GM19324 (cell line): ENCODE measurements around the gene SLC41A3.

Experiments used
- ATAC-seq: cut with Tn5 transposase; IDR thresholded peaks from one replicate; pipeline ENCODE4 v1.9.1; 2021; ENCODE audit warnings: mild to moderate bottlenecking, moderate library complexity; ENCODE audit not compliant: unreplicated experiment, low FRiP score

SLC41A3 gene

DNA sequence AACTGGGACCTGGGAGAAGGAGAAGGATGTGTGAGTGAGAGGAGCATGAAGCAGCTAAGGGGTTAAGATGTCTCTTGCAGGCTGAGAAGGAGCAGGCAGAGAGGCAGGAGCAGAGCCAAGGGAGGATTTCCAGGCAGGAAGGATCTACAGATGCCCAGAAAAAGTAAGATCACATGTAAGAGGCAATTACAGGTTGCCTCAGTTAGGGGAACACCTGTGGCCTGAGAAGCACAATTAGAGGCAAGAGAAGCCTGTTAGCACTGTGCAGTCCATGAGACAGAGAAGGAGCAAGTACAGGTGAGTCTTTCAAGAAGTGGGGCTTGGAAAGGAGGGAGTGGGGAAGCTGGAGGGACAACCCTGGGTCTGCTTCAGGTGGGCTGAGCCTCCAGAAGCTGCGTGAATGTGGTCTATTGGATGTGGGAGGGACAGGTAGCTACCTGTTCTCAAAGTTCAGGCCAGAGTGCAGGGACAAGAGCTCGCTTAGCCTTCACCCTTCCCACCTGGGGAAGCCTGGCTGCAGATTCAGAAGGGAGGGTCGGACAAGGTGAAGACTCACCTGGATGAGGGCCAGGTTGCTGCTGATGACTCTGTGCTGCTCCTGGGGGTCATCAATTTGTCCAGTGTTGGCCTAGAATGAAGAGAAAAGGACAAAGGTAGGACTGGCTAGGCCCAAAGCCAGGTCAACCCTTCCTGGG is 50.7 kb downstream of the SLC41A3 start:
- ATAC-seq = no peak

DNA sequence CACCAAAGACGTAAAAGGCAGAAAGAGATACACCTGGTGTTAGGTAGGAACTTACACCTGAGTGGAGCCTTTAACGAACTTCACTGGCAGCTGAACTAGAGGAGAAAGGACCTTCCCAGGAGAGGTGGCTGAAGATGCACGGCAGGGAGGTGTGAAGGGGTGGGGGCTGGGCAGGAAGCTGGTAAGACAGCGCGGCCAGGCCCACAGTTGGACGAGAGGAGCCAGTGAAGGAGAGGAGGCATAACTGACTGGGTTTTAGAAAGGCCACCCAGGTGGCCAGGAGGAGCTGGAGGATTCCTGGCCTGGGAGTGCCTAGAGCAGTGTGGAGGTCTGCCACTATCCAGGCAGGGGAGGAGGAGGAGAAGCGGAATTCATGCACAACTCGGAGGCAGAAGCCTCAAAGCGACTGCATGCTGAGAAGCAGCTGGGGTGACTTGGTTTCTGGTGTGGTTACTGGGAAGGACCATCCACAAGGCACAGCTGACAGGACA is 51.9 kb downstream of the SLC41A3 start:
- ATAC-seq = no peak

DNA sequence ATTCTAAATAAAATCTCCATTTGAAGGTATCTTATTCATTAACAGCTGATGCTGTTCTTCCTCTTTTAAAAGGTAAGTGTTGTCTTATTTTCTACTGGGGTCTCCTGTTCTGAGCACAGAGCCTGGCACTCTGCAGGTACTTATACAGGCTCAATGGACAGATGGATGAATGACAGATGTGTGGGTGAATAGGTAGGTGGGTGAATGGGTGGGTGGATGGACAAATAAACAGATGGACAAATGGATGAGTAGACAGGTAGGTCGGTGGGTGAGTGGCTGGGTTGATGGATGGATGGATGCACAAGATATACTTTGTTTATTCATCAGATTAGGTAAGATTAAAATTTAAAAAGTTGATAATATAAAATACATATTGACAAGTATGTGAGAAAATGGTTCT is 53.5 kb downstream of the SLC41A3 start:
- ATAC-seq = no peak

DNA sequence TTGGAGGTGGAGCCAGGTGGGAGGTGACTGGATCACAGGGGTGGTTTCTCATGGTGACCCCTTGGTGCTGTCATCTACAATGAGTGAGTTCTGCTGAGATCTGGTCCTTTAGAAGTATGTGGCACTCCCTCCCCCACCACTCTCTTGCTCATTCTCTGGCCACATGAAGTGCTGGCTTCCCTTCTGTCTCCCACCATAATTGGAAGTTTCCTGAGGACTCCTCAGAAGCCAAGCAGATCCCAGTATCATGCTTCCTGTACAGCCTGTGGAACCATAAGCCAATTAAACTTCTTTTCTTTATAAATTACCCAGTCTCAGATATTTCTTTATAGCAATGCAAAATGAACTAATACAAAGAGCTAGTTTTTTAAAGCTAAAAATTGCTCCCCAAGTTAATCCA is 54.7 kb downstream of the SLC41A3 start:
- ATAC-seq = no peak

DNA sequence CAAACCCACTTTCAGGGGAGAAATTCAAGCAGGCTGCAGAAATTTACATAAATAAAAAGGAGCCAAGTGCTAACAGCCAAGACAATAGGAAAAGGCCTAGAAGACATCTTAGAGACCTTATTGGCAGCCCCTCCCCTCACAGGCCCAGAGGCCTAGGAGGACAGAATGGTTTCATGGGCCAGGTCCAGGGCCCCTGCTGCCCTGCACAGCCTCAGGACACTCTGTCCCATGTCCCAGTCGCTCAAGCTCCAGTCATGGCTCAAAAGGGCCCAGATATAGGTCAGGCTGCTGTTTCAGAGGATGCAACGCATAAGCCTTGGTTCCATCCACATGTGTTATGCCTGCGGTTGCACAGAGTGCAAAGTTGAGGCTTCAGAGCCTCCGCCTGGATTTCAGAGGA is 55.8 kb downstream of the SLC41A3 start:
- ATAC-seq = no peak

DNA sequence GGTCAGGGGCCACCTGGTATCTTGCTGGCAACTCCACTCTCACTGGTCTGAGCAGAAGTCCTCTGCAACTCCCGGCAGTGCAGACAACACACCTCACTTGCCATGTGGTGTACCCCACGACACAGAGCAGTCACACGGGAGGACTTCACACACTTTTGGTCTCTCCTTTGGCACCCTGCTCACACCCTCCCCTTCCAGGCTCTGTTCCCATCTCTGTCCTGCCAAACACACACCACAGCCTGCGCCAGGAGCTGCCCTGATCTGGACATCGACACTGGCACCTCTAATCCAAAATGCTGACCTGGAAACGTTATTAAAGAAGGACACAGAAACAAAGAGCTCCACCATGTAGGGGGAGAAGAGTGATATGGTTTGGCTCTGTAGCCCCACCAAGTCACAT is 57.2 kb downstream of the SLC41A3 start:
- no peak for ATAC-seq

DNA sequence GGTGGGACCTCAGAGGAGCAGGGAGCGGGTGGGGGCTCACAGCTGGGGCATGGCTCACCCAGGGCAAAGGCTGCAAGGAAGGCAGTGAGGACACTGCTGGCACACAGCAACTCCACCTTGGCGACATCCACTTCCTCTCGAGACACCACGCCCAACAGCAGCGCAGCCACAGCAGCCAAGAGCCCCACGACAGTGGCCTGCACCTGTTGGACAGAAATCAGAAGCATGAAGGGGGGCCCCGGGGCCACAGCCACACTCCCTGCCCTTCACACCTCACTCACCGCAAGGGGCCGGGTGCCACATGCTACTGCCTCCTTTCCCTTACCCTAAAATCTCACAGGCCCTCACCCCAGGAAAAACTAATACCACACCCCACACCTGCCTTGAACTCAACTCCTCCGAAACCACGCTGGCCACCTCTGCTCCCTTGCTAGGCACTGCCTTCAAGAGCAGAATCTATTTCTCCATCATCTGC is 57.6 kb downstream of the SLC41A3 start:
- no peak for ATAC-seq

DNA sequence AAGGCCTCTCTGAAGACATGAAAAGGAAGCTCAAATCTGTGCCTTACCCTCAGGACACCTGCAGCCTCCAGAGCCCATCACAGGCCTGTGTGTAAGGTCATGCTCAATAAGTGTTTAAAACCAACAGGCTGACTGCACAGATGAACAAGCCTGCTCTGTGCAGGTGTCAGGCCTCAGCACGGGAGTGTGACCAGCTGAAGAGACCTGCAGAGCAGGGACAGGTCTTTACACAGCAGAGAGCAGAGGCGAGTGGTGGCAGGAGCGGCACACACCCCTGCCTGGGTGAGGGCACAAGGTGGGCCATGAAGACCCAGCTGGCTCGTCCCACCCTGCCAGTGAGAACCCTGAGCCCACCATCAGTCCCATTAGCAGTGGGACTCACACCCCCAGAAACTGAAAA is 58.1 kb downstream of the SLC41A3 start:
- no peak for ATAC-seq

DNA sequence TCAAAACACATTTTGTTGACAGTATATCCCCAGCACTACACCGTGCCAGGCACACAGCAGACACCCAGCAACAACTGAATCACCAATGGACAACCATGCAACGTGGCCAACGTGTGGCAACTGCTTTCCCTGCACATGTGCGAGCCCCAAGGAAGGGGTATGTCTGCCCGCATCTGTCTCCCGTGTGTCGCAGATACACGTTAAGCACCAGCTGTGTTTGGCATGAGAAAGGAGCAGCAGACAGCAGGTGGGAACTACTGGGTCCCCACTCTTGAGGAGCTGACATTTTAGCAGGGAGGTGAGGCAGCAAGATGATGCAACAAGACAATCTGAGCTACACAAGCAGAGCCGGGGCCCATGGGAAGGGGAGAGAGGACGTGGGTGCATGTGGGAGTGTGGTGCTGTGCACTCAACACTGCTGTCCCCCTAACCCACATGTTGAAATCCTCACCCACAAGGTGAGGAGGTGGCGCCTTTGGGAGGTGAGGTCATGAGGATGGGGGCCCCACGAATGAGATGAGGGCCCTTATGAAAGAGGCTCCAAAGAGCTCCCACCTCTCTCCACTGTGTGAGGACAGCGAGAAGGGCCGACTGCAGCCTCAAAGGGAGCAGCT is 58.7 kb downstream of the SLC41A3 start:
- no peak for ATAC-seq

DNA sequence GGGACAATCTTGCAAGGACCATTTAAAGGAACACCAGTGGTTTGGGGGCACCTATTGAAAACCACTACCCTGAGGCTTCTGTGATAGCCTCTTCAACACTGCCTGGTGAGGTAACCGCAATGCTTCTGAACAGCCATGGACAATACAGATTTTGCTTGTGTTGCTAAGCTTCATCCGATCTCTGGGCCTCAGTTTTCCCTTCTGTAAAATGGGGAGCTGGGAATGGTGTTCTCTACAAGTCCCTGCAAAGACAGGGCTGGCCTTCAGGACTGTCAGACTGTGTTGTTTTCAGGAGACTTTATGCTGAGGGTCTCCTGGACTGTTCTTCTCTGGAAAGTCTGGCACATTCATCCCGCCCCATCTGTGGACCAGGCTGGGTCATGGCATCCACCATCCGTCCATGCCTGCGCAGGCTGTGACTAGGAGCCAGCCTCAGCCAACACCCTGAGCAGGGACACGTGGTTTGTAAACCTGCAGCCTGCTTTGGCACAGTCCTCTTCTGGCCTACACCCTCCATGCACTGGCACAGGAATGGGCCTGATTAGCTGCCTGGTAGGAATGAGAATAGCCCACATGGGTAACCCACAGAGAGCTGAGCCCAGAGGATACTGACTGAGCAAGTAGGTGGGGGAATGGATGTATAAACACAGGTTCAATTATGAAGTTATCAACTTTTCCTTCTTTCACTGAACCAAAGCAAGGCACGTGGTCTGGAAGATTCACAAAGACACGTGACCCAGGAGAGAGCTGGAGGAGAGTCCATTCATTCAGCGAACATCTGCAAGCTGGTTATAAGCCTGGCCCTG is 59.7 kb downstream of the SLC41A3 start:
- ATAC-seq = no peak

DNA sequence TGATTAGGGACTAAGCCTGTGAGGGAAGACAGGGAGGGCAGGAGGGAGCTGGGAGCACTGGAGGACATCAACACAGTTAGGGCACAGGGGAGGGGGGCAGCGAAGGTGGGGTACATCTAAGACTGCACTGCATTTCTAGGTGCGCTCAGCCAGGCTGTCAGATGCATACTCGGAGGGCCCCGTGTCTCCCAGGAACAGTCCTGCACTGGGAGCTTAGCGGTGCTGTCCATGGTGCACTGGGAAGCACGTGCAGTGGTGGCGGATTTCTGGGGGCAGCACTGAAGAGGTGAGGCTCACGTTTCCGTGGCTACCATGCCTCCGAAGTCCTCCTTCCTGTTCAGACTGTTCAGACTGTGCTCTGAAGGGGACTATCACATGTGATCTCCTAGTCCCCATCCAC is 60.5 kb downstream of the SLC41A3 start:
- ATAC-seq = no peak

DNA sequence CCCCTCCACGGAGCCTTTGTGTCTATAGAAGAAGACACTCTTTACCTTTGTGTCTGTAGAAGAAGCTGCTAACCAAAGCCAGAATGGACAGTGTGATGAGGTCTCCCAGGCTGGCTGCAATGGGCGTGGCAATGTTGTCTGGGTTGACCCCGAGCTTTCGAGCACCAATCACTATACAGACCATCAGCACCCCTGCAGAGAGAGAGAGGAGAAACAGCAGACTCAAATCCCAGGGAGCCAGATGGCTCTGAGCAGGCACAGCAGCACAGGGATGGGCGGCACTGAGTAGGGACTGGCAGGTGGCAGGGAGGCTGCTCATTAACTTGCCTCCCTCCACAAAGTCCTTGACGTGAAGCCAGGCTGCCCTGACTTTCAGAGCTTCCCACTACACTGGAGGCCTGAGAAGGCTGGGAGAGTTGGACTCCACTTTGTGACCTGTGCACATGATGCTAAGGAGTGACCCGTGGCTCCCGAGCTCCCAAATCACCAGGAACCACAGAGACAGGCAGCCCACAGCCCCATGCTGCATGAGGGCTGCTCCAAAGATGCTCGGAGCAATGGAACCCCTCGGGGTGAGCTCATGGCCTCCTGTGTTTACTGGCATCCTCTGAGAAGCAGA is 61.1 kb downstream of the SLC41A3 start:
- ATAC-seq = no peak

DNA sequence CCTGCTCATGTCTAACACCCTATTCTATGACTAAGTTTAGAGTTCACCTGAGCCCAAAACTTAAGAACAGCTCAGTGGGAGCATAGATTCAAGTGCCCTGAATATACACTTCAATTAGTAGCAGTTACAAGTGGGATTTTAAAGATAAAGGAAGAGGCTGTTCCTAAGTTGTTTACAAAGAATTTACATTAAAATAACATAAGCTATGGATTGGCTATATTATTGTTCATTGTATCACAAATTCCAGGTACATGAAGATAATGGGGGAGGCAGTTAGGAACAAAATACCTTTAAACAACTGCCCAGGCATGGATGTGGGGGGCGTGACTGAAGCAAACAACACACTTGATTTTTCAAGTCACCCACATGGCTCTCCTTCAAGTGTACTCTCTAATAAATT is 62.2 kb downstream of the SLC41A3 start:
- no peak for ATAC-seq

DNA sequence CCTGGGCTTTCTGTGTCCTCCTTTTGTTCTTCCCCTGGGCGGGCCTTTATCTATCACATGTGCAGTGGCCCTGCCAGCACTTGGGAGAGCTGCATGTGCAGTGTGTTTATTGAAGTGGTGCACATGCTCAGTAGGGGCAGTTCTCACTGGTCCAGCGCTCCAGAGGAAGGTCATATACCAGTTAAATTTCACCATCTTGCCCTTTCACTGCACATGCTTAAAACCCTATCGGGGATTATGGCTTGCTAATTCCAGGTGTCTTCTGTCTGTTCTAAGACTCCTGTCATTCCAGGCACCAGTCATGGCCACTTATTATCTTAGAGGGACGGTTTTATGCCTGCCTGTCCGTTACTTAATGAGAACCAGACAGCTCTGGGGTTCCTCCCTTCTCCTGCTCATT is 62.7 kb downstream of the SLC41A3 start:
- no peak for ATAC-seq

DNA sequence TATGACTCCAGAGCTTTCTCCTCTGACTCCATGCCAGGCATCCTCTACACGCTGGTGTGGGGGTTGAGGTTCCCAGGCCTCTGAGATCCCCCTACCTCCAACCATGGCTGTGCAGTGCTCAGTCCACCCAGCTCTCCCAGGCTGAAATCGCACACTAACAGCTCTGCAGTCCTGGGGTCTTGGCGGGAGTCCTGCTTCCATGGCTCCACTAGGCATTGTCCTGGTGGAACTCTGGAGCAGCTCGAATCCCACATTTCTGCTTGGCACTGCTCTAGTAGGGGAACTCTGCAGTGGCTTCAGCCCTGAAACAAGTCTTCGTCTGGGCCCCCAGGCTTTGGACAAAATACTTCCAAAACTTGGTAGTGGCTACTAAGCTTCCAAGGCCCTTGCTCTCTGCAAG is 64.2 kb downstream of the SLC41A3 start:
- no peak for ATAC-seq

DNA sequence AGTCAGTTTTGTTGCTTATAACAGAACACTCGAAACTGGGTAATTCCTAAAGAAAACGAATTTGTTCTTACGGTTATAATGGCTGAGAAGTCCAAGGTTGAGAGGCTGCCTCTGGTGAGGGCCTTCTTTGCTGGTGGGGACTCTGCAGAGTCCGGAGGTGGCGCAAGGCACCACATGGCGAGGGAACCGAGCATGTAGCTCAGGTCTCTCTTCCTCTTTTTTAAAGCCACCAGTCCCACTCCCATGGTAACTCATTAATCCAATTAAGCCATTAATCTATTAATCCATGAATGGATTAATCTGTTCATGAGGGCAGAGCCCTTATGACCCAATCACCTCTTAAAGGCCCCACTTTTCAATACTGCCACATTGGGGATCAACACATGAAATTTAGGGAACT is 64.9 kb downstream of the SLC41A3 start:
- ATAC-seq = no peak

DNA sequence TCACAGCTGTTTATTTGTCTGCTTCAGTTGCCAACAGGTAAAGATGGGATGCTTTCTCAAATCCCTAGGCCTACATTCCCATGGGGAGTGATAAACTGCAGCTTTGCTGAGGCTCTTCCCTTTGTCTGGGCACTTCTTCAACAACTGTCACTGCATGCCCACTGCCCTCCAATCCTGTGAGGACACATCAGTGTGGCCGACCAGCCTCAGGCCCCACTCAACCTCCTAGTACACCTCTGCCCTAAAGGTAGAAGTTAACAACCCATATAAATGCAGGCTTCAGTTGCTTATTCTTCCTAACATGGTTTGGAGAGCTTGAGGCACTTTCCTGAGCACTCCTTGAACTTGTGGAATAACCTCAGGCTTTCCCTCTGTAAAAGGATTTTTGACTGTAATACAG is 65.4 kb downstream of the SLC41A3 start:
- ATAC-seq = no peak

DNA sequence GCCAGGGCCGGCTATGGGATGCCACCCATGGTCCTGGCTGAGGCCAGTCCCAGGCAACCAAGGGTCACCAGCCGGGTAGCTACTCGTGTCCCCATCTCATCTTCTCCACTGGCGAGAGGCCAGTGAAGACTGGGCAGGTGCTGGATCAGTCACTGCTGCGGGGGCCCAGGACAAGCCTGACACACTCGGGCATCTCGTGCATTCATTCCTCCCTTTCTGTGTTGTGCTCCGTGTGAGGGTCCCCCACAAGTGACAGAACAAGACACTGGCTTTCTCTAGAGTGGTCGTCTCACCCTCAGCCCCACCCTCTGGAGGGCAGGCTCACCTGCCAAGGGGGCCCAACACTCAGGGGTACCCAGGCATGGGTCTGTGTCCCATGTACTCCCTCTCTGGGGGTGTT is 66.6 kb downstream of the SLC41A3 start:
- ATAC-seq = no peak

DNA sequence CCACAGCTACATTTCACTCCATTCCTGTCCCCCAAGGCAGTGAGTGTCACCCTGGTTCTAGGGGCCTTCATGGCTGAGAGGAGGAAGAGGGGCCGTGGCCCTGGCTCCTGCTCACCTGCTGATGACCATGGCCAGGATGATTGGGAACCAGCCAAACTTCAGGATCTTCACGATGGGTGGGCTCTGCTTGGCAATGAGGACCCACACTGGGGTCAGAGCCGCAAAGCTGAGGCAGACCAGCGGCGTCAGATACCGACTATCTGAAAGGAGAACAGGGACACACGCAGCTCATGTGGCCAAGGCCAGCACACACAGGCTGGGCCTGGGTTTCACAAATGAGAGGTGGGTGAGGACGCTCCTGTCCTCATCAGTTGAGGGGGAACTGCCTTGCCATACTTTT is 67.3 kb downstream of the SLC41A3 start:
- ATAC-seq = no peak

DNA sequence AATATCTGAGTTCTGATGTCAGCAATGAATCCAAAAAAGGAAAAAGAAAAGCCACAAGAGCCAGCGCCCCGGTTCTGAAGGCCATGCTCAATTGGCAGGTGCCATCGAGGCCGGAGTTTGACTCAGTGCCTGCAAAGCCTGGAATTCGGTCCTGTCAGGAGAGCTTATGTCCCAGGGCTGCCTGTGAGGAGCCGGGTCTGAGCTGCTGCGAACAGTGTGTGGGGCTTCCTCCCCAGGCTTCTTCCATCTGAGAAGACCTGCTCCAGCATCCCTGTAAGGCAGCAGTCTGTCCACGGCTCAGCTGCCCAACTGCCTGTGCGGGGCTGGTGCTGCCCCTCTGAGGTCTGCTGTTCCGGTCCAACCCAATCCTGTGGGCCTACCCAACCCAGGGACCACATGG is 68.8 kb downstream of the SLC41A3 start:
- ATAC-seq = no peak

DNA sequence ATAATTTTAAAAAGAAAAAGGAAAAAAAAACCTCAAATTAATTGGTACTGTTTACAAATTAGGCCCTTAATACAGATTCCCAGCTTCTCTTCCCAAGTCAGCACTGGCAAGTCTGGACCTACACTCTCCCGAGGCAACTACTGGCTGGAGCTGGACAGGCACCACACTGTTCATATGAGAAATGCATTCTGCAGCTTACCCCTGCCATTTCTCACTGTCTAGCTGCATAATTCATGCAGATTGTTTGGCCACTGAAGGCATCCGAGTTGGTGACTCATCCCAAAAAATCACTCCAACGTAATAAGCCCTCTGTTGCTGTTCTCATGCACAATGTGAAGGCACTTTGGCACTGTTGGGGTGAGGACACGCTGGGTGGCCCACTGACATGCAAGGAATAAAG is 69.7 kb downstream of the SLC41A3 start:
- no peak for ATAC-seq
